Activated T-cell treated with anti-CD3 and anti-CD28 coated beads, Interleukin-2, amount 50 U/mL, for 1 hour (primary cell): ENCODE data around the gene PEX16.

ENCODE experiments used
- DNase-seq: peaks from one replicate; pipeline ENCODE4 v3.0.0-alpha.2; 2020

PEX16 gene

DNA sequence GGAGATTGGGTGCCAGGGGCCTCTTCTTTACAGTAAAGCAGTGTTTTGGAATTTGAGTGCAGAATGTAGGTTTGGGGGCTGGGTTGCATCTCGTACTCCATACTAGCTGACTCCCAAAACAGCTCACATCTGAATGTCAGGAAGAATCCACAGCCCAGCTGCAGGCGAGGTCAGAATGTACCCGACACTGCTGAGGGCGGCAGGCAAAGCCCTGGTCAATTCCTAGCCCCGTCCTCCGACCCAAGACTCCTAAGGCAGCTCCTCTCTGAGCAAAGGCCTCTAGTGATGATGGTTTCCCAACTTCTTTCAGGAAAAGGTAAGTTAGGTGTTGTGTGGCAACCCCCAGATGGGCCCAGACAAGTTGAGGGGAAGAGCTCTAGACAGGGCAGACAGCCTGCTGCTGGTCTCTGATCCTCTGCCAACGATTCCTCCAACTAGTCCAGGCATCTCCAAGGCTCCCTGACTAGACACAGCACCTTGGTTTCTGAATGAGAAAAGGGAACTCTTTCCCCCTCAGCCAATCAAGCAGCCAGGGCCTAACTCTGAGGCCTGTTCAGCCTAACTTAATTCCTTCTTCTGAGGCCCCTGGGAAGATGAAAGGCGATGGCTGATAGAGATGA is 13.4 kb upstream of the PEX16 start:
- DNase-seq, result no peak

- no peak for DNase-seq
Observed at GRCh38 chr11:45930031-45930794, 12.5 kb upstream of the PEX16 start.

DNA sequence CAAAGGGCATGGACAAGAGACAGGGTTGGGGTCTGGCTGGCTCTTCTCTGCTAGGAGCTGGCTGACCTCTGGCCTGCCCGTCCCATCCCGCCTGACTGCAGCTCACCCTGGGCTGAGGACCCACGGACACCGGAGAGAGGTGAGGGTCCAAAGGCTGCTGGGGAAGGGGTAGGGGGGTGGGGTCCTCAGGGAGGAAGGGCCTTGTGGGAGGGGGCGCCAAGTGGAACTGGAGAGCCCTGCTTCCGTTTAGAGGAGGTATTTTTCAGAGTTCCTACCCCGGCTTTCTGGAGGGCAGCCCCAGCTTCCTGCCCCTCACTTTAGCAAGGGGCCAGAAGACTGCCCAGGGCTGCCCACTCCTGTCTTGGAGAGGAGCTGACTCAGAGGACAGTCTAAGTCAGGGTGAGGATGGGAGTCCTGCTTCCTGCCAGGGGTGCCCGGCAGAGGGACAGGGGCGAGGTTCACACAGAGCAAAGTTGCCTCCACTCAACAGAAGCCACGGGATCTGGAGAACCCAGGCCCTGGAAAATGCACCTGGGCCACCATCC is 11.9 kb upstream of the PEX16 start:
- DNase-seq, result no peak

DNA sequence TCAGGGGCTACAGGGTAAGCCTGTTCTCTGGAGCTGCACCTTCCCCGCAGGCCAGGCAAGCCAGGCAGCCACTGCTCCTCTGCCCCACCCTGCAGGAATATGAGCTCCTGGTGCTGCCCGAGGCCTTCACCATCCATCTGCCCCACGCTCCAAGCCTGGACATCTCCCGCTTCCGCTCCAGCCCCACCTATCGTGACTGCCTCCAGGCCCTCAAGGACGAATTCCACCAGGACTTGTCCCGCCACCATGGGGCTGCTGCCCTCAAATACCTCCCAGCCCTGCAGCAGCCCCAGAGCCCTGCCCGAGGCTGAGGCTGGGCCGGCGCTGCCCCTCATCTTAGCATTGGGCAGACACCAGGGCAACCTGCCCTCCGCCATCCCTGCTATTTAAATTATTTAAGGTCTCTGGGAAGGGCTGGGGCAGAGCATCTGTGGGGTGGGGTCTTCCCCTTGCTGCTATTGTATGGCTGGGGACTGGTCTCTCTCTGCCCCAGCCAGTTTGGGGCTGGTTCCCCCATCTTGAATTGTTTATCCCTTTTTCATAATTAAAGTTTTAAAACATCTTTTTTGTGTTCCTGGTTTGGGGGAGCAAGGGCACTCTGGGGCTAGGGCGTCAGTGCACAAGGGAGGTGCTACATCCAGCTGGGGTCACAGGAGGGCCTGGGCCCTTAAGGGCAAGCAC is 11.0 kb upstream of the PEX16 start:
- DNase-seq, result no peak

GRCh38 chr11:45927684-45928413 is 10.2 kb upstream of the PEX16 start:
- DNase-seq, result no peak

DNA sequence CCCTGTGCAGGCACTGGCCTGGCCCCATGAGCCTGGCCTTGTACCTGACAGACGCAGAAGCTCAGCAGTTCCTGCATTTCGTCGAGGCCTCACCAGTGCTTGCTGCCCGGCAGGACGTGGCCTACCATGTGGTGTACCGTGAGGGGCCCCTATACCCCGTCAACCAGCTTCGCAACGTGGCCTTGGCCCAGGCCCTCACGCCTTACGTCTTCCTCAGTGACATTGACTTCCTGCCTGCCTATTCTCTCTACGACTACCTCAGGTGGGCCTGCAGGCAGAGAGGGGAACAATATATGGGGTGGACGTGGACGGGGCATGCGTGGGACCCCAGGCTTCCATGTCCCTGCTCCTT is 9.6 kb upstream of the PEX16 start:
- DNase-seq, result no peak

- DNase-seq, result no peak
Observed at GRCh38 chr11:45926536-45927331, 9.1 kb upstream of the PEX16 start.

DNA sequence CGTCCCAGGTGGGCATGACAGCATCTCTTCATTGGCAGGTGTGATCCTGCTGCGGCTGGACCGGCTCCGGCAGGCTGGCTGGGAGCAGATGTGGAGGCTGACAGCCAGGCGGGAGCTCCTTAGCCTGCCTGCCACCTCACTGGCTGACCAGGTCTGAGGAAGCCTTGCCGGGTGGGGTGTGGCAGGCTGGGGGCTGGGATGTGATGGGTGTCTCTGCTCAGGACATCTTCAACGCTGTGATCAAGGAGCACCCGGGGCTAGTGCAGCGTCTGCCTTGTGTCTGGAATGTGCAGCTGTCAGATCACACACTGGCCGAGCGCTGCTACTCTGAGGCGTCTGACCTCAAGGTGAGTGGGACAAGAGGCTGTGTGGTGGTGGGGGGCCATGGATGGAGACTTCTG is 8.3 kb upstream of the PEX16 start:
- no peak for DNase-seq

- no peak for DNase-seq
Observed at GRCh38 chr11:45925550-45925949, 7.9 kb upstream of the PEX16 start.

- DNase-seq, result no peak
Observed at GRCh38 chr11:45924927-45925326, 7.2 kb upstream of the PEX16 start.

GRCh38 chr11:45924036-45924915 is 6.6 kb upstream of the PEX16 start:
- DNase-seq, result no peak

DNA sequence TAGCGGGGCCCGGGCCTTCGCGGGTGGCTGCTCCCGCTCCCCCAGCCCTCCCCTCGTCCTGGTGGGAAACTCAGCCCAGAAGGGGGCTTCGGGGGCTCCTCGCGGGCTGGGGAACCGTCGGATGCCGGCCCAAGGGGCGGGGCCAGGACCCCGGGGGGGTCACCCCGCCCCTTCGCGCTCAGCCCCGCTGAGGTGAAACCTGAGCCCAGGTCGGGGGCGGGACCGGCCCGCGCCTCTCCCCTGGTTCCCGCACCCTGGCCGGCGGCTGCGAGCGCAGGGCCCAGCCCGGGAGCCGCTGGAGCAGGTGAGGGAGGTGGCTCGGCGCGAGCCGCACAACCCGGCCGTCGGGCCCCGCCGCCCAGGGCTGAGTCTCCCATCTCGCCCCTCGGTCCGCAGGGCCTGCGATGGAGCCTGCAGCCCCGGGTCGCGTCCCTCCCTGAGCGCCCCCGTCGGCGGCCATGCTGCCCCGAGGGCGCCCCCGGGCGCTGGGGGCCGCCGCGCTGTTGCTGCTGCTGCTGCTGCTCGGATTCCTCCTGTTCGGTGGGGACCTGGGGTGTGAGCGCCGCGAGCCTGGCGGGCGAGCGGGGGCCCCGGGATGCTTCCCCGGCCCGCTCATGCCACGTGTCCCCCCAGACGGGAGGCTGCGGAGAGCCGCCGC is 4.9 kb upstream of the PEX16 start, which contains the start of gene LARGE2:
Gene LARGE2 (plus strand): TSS at position 232 of the 658 bp plus-strand sequence. CDS start 227 bp downstream, at position 459.
- peak; percentile 55 for DNase-seq

GRCh38 chr11:45921561-45922424 is 4.1 kb upstream of the PEX16 start:
- peak; percentile 16 for DNase-seq

GRCh38 chr11:45920531-45921477 is 3.1 kb upstream of the PEX16 start:
- DNase-seq, result peak; percentile 11

DNA sequence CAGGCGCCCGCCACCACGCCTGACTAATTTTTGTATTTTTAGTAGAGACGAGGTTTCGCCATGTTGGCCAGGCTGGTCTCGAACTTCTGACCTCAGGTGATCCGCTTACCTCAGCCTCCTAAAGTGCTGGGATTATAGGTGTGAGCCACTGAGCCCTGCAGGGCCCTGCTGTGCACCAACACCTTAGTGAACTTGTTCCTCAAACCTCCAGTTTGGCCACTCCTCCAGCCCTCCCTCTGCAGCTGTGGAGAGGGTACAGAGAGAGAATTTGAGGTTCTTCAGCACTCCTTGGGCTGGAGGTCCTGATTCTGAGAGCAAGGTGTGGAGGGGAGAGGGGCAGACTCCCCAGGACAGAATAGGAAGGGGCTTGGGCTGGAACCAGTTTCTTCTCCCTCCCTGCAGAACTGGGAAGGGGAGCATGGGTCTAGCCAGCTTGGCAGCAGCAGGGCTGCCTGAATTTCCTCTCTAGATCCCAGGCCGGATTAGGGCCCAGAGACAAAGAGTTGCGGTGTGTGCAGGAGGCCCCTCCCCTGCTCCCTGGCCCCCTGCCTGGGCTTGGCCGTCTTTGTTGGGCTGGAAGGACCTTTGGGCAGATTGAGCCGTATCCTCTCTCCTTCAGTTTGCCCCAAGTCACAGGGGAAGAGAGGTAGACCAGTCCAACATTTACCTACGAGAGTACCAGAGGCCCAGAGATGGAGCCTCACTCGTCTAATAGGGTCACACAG is 2.3 kb upstream of the PEX16 start:
- DNase-seq, result peak; percentile 18

DNA sequence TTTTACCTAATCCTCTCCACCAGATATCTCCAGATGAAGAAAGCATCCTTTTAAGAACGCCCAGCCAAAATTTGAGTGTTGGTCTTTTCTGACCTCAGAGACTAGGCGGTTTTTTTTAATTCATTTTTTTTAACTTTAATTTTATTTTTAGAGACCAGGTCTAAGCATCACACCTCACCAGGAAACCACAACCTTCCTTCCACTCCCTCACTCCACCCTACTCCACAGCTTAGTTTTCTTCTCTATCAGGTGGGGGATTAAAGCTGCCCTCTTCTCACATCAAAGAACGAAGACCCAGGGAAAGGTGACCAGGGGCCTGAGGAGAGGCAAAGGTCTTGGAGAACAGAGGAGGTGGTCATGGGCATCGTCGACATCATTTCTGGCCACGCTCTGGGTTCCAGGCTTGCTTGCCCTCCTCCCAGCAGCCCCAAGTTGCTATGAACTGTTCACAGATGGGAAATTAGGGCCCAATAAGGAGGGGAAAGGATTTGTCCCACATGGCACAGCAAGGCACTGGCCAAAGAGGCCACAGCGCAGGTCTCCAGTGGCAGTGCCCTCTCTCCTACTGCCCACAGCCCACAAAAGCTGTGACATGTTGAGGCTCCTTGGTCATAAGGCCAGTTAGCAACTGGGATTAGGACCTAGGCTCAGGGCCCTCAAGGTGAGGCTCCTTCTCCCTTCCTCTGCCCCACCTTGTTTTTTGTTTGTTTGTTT is 1.4 kb upstream of the PEX16 start:
- peak; percentile 18 for DNase-seq
